Neural crest cell (in vitro differentiated cells): ENCODE measurements around the gene RIBC2. TPM values are rescaled to one million over a fixed set of nuclear protein-coding genes. Genes with fewer than 3 reads are reported as not detected.
A peak's percentile ranks its signal among the peaks of the same experiment; 100 is the strongest.

ENCODE experiments used
- DNase-seq: peaks from one replicate; pipeline ENCODE4 v3.0.0; 2021; ENCODE audit warnings: low read depth, mixed read lengths, low spot score
- H3K27ac Mint-ChIP-seq: one replicate; pipeline ENCODE4 v1.8.0; 2021; ENCODE audit warnings: mild to moderate bottlenecking, mixed read lengths; ENCODE audit not compliant: unreplicated experiment
- H3K27me3 Mint-ChIP-seq: 2 replicates; pipeline ENCODE4 v1.8.0; 2021; ENCODE audit warnings: low read depth, mild to moderate bottlenecking, mixed read lengths
- H3K36me3 Mint-ChIP-seq: 2 replicates; pipeline ENCODE4 v1.8.0; 2021; ENCODE audit warnings: low read depth, mild to moderate bottlenecking, mixed read lengths
- H3K4me1 Mint-ChIP-seq: 2 replicates; pipeline ENCODE4 v1.8.0; 2021; ENCODE audit warnings: mixed read lengths
- H3K4me3 Mint-ChIP-seq: one replicate; pipeline ENCODE4 v1.8.0; 2021; ENCODE audit warnings: mild to moderate bottlenecking, mixed read lengths
- H3K9me3 Mint-ChIP-seq: 2 replicates; pipeline ENCODE4 v1.8.0; 2021; ENCODE audit warnings: mixed read lengths
- CTCF ChIP-seq: fragments of 200-600 bp; sonication (generic); conservative IDR thresholded peaks from 2 replicates; pipeline ENCODE4 v1.5.0; 2021; ENCODE audit warnings: antibody characterized with exemption, mild to moderate bottlenecking
- total RNA-seq: library from RNA; stranded (reverse); gene quantifications from 2 replicates; pipeline ENCODE4 v1.2.1, GENCODE V29; 2021

The RIBC2 gene
- total RNA-seq, 1 donor from 2014 or later = 7.6 TPM

GRCh38 chr22:45472426-45472825 is 58.9 kb downstream of the RIBC2 start:
- TF ChIP-seq CTCF = no peak
- no peak for DNase-seq
- Mint-ChIP-seq H3K9me3 (peaks cover 3% of the 10 kb centered on the region), H3K27ac (no peak overlapping the region), H3K4me1 (peaks cover 32% of the 10 kb centered on the region), H3K4me3 (no peak overlapping the region), H3K27me3 (no peaks in the 10 kb centered on the region), H3K36me3 (no peaks in the 10 kb centered on the region)

GRCh38 chr22:45473626-45474237 is 60.2 kb downstream of the RIBC2 start:
- no peak for DNase-seq
- Mint-ChIP-seq H3K27me3 (no peaks in the 10 kb centered on the region), H3K4me1 (peaks cover 35% of the 10 kb centered on the region), H3K4me3 (no peak overlapping the region), H3K36me3 (no peaks in the 10 kb centered on the region), H3K27ac (peak overlapping the region; percentile 54), H3K9me3 (no peaks in the 10 kb centered on the region)
- TF ChIP-seq CTCF = no peak

GRCh38 chr22:45475063-45475747 is 61.7 kb downstream of the RIBC2 start:
- TF ChIP-seq CTCF = no peak
- no peaks in the 10 kb centered on the region for H3K36me3 Mint-ChIP-seq
- no peaks in the 10 kb centered on the region for H3K27me3 Mint-ChIP-seq
- H3K27ac Mint-ChIP-seq = peak overlapping the region; percentile 27
- no peak for DNase-seq
- no peaks in the 10 kb centered on the region for H3K9me3 Mint-ChIP-seq
- no peak overlapping the region for H3K4me3 Mint-ChIP-seq
- H3K4me1 Mint-ChIP-seq = peaks cover 35% of the 10 kb centered on the region

GRCh38 chr22:45475851-45476514 is 62.5 kb downstream of the RIBC2 start:
- peaks cover 32% of the 10 kb centered on the region for H3K4me1 Mint-ChIP-seq
- DNase-seq = no peak
- no peaks in the 10 kb centered on the region for H3K36me3 Mint-ChIP-seq
- H3K27ac Mint-ChIP-seq = peak overlapping the region; percentile 62
- no peak overlapping the region for H3K4me3 Mint-ChIP-seq
- no peaks in the 10 kb centered on the region for H3K27me3 Mint-ChIP-seq
- TF ChIP-seq CTCF = no peak
- no peaks in the 10 kb centered on the region for H3K9me3 Mint-ChIP-seq

GRCh38 chr22:45476814-45477213 is 63.3 kb downstream of the RIBC2 start:
- no peak for DNase-seq
- peaks cover 28% of the 10 kb centered on the region for H3K4me1 Mint-ChIP-seq
- no peak for TF ChIP-seq CTCF
- no peaks in the 10 kb centered on the region for H3K9me3 Mint-ChIP-seq
- H3K27ac Mint-ChIP-seq = no peak overlapping the region
- H3K4me3 Mint-ChIP-seq = no peak overlapping the region
- H3K36me3 Mint-ChIP-seq = no peaks in the 10 kb centered on the region
- no peaks in the 10 kb centered on the region for H3K27me3 Mint-ChIP-seq
